ENCODE data around the gene RNF14. TPM values are rescaled to one million over a fixed set of nuclear protein-coding genes. Genes with fewer than 3 reads are reported as not detected.

The RNF14 gene
- polyA plus RNA-seq, 1 of the 3 experiments (the other 2 are of a cell fraction), result 24.5 TPM

DNA sequence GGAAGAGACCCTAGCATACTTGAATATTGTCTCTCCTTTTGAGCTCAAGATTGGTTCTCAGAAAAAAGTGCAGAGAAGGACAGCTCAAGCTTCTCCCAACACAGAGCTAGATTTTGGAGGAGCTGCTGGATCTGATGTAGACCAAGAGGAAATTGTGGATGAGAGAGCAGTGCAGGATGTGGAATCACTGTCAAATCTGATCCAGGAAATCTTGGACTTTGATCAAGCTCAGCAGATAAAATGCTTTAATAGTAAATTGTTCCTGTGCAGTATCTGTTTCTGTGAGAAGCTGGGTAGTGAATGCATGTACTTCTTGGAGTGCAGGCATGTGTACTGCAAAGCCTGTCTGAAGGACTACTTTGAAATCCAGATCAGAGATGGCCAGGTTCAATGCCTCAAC, 9.5 kb downstream of the RNF14 start:
- Histone ChIP-seq H3K27ac (ENCODE audit: low read depth in 2 of 2, low read length in 1 of 2) (no peak overlapping the region), H3K4me3 (ENCODE audit: low read depth in 2 of 2, low read length in 1 of 2) (no peak overlapping the region), H3K27me3 (ENCODE audit: insufficient read depth) (no peaks in the 10 kb centered on the region), H3K36me3 (replicated peaks in 1 of 2; ENCODE audit: control insufficient read depth in 1 of 2, insufficient read depth in 2 of 2, low read length in 1 of 2) (peaks cover 80 to 84% of the 10 kb centered on the region in 2 experiments), H4K20me1 (ENCODE audit: insufficient read depth) (no peaks in the 10 kb centered on the region), H3F3A (replicated peaks; ENCODE audit: insufficient read depth) (peaks cover 11% of the 10 kb centered on the region), H3K9me2 (no peaks in the 10 kb centered on the region), H3K79me2 (ENCODE audit: insufficient read depth) (peaks cover 34% of the 10 kb centered on the region), H3K4me1 (ENCODE audit: control insufficient read depth in 1 of 2, insufficient read depth in 2 of 2, low read depth in 1 of 2, low read length in 1 of 2) (peaks cover 8% of the 10 kb centered on the region in 2 experiments; a peak in 3 of 4 replicates), H3K4me2 (no peak overlapping the region), H2AFZ (ENCODE audit: low read depth) (no peak overlapping the region), H3K9ac (no peak overlapping the region), H3K9me3 (no peaks in the 10 kb centered on the region)
- no peak for DNase-seq
- TF ChIP-seq EZH2phosphoT487 (IDR thresholded peaks at IDR 0.05; ENCODE audit: borderline replicate concordance, low read depth) (no peak), NFIC (IDR thresholded peaks at IDR 0.05; ENCODE audit: borderline replicate concordance) (no peak), JUND (IDR thresholded peaks at IDR 0.05) (no peak), CTCF (IDR thresholded peaks at IDR 0.05) (no peak), GABPA (IDR thresholded peaks at IDR 0.05; ENCODE audit: low read depth) (no peak), SMC3 (IDR thresholded peaks at IDR 0.05; ENCODE audit: low read depth, low read length) (no peak), POLR2AphosphoS5 (IDR thresholded peaks at IDR 0.05; ENCODE audit: low read depth, low read length) (no peak), PBX3 (IDR thresholded peaks at IDR 0.05) (no peak), CHD2 (IDR thresholded peaks at IDR 0.05; ENCODE audit: low read length, partially characterized antibody) (no peak), TEAD4 (IDR thresholded peaks at IDR 0.05; ENCODE audit: borderline replicate concordance, insufficient read depth) (no peak)
- POLR2A ChIA-PET, result interaction anchor here (2.5 kb wide), 1 partner anchor 10 kb away, joined by 7 read pairs; the partner anchor contains the start of gene RNF14
- CTCF ChIA-PET, result interaction anchor here (1.4 to 5.1 kb wide), 8 partner anchors 10 to 286 kb away, joined by 3 to 31 read pairs (median 9); partner anchors contain the start of gene RNF14

- Histone ChIP-seq H3K9me2 (no peaks in the 10 kb centered on the region), H3F3A (replicated peaks; ENCODE audit: insufficient read depth) (peaks cover 4% of the 10 kb centered on the region), H3K9me3 (no peaks in the 10 kb centered on the region), H3K4me3 (ENCODE audit: low read depth in 2 of 2, low read length in 1 of 2) (no peak overlapping the region), H3K36me3 (replicated peaks in 1 of 2; ENCODE audit: control insufficient read depth in 1 of 2, insufficient read depth in 2 of 2, low read length in 1 of 2) (peaks cover 84 to 86% of the 10 kb centered on the region in 2 experiments), H3K4me2 (no peak overlapping the region), H2AFZ (ENCODE audit: low read depth) (no peak overlapping the region), H3K27me3 (ENCODE audit: insufficient read depth) (no peaks in the 10 kb centered on the region), H3K4me1 (ENCODE audit: control insufficient read depth in 1 of 2, insufficient read depth in 2 of 2, low read depth in 1 of 2, low read length in 1 of 2) (peaks cover 0 to 3% of the 10 kb centered on the region in 2 experiments; a peak in 2 of 4 replicates), H3K79me2 (ENCODE audit: insufficient read depth) (no peaks in the 10 kb centered on the region; the same call in 1 of the 2 replicates), H4K20me1 (ENCODE audit: insufficient read depth) (no peaks in the 10 kb centered on the region), H3K9ac (no peak overlapping the region), H3K27ac (ENCODE audit: low read depth in 2 of 2, low read length in 1 of 2) (no peak overlapping the region)
- ChIA-PET POLR2A (no interaction called here), CTCF (interaction anchor here (1.0 kb wide), 1 partner anchor 29 kb away, joined by 3 read pairs; no protein-coding TSS in a partner anchor)
- TF ChIP-seq GABPA (IDR thresholded peaks at IDR 0.05; ENCODE audit: low read depth), result no peak
- no peak for TF ChIP-seq GATA2 (CRISPR knock-in tag; IDR thresholded peaks at IDR 0.05)
- TF ChIP-seq PBX3 (IDR thresholded peaks at IDR 0.05), result no peak
- no peak for TF ChIP-seq USF1 (IDR thresholded peaks at IDR 0.05; ENCODE audit: borderline replicate concordance, low read depth)
- TF ChIP-seq YY1 (IDR thresholded peaks at IDR 0.05; ENCODE audit: low read depth), result no peak
- no peak for TF ChIP-seq RAD21 (IDR thresholded peaks at IDR 0.05; ENCODE audit: low read length)
- no peak for DNase-seq
- WGBS (ENCODE audit: low lambda C conversion rate), result 53% methylated on average over 2 of the region's 2 CpGs
Measured at GRCh38 chr5:141982626-141983025, 13.7 kb downstream of the RNF14 start.

Measured in SK-N-SH (cell line).